GM18526 (cell line): ENCODE data around the gene TRIM44.

Source experiments
- POLR2A ChIP-seq: IDR thresholded peaks from 3 replicates; pipeline ENCODE4 v1.6.1; 2011; ENCODE audit not compliant: insufficient read length; ENCODE audit errors: extremely low read depth

The TRIM44 gene

GRCh38 chr11:35800970-35801953 is 138.7 kb downstream of the TRIM44 start:
- TF ChIP-seq POLR2A = no peak

GRCh38 chr11:35802221-35802620 is 139.6 kb downstream of the TRIM44 start:
- no peak for TF ChIP-seq POLR2A

- no peak for TF ChIP-seq POLR2A
These were observed 140.1 kb downstream of the TRIM44 start for GRCh38 chr11:35802672-35803071.

- no peak for TF ChIP-seq POLR2A
These were observed 140.5 kb downstream of the TRIM44 start for GRCh38 chr11:35803115-35803514.

- no peak for TF ChIP-seq POLR2A
These were observed 142.0 kb downstream of the TRIM44 start for GRCh38 chr11:35804451-35805040.

- no peak for TF ChIP-seq POLR2A
These were observed 147.0 kb downstream of the TRIM44 start for GRCh38 chr11:35809561-35809960.

GRCh38 chr11:35810045-35810645 is 147.6 kb downstream of the TRIM44 start:
- no peak for TF ChIP-seq POLR2A

- no peak for TF ChIP-seq POLR2A
These were observed 149.2 kb downstream of the TRIM44 start for GRCh38 chr11:35811783-35812182.

GRCh38 chr11:35812828-35813227 is 150.3 kb downstream of the TRIM44 start:
- TF ChIP-seq POLR2A = no peak

GRCh38 chr11:35814081-35814695 is 151.6 kb downstream of the TRIM44 start:
- no peak for TF ChIP-seq POLR2A

- TF ChIP-seq POLR2A = no peak
These were observed 152.2 kb downstream of the TRIM44 start for GRCh38 chr11:35814720-35815305.

- TF ChIP-seq POLR2A = no peak
These were observed 153.2 kb downstream of the TRIM44 start for GRCh38 chr11:35815556-35816315.

GRCh38 chr11:35820614-35821013 is 158.0 kb downstream of the TRIM44 start:
- TF ChIP-seq POLR2A = no peak

GRCh38 chr11:35822815-35823495 is 160.4 kb downstream of the TRIM44 start:
- TF ChIP-seq POLR2A = no peak

- TF ChIP-seq POLR2A = no peak
These were observed 161.2 kb downstream of the TRIM44 start for GRCh38 chr11:35823742-35824298.
